ENCODE data around the gene CELF4. TPM values are rescaled to one million over a fixed set of nuclear protein-coding genes. Genes with fewer than 3 reads are reported as not detected.

The CELF4 gene
- total and polyA plus RNA-seq, 4 donors: 0.24 to 3.0 (median 1.3) TPM

GRCh38 chr18:37432436-37433195, 133.0 kb downstream of the CELF4 start:
- ATAC-seq (ENCODE audit: insufficient read depth, low FRiP score) (no peak), DNase-seq (no peak)
- Histone ChIP-seq H3K27ac (ENCODE audit: low read depth in 1 of 2, low read length in 1 of 2) (no peak overlapping the region), H3K4me1 (ENCODE audit: control insufficient read depth in 5 of 5, insufficient read depth in 5 of 5, low read length in 5 of 5) (peaks cover 0 to 11% (median 0%) of the 10 kb centered on the region in 5 donors), H3K9me3 (ENCODE audit: control insufficient read depth in 4 of 4, insufficient read depth in 3 of 4, low read length in 3 of 4) (no peaks in the 10 kb centered on the region), H3K4me3 (no peak overlapping the region), H3K9ac (ENCODE audit: insufficient read depth in 1 of 2, low read length in 2 of 2) (no peak overlapping the region), H3K36me3 (ENCODE audit: control insufficient read depth in 4 of 4, insufficient read depth in 4 of 4, low read length in 4 of 4) (no peaks in the 10 kb centered on the region), H3K27me3 (ENCODE audit: control insufficient read depth in 3 of 3, insufficient read depth in 3 of 3, low read length in 2 of 3) (no peaks in the 10 kb centered on the region)
- WGBS, 2 donors: 90 to 93% methylated on average over 7 of the region's 7 CpGs
- TF ChIP-seq CTCF (IDR thresholded peaks at IDR 0.05; ENCODE audit: control extremely low read depth, extremely low read depth): no peak

- Histone ChIP-seq H3K9ac (ENCODE audit: insufficient read depth in 1 of 2, low read length in 2 of 2) (no peak overlapping the region), H3K27me3 (ENCODE audit: control insufficient read depth in 3 of 3, insufficient read depth in 3 of 3, low read length in 2 of 3) (no peaks in the 10 kb centered on the region), H3K4me3 (no peak overlapping the region), H3K4me1 (ENCODE audit: control insufficient read depth in 5 of 5, insufficient read depth in 5 of 5, low read length in 5 of 5) (peaks cover 0 to 11% (median 0%) of the 10 kb centered on the region in 5 donors), H3K9me3 (ENCODE audit: control insufficient read depth in 4 of 4, insufficient read depth in 3 of 4, low read length in 3 of 4) (no peaks in the 10 kb centered on the region), H3K36me3 (ENCODE audit: control insufficient read depth in 4 of 4, insufficient read depth in 4 of 4, low read length in 4 of 4) (no peaks in the 10 kb centered on the region), H3K27ac (ENCODE audit: low read depth in 1 of 2, low read length in 1 of 2) (no peak overlapping the region)
- DNase-seq (peak in 2 of 3 donors; percentile 39 to 69), ATAC-seq (ENCODE audit: insufficient read depth, low FRiP score) (no peak)
- 69 to 71% methylated on average over 6 of the region's 6 CpGs for WGBS, 2 donors
- TF ChIP-seq CTCF (IDR thresholded peaks at IDR 0.05; ENCODE audit: control extremely low read depth, extremely low read depth): no peak
Observed at GRCh38 chr18:37430357-37431076, 135.1 kb downstream of the CELF4 start.

GRCh38 chr18:37429791-37430190, 135.8 kb downstream of the CELF4 start:
- ATAC-seq (ENCODE audit: insufficient read depth, low FRiP score) (no peak), DNase-seq (no peak)
- no peaks in the 10 kb centered on the region for H3K27me3 ChIP-seq (ENCODE audit: control insufficient read depth in 3 of 3, insufficient read depth in 3 of 3, low read length in 2 of 3)
- WGBS, 2 donors: 79 to 83% methylated on average over 4 of the region's 4 CpGs
- no peak overlapping the region for H3K9ac ChIP-seq (ENCODE audit: insufficient read depth in 1 of 2, low read length in 2 of 2)
- no peak for TF ChIP-seq CTCF (IDR thresholded peaks at IDR 0.05; ENCODE audit: control extremely low read depth, extremely low read depth)
- peaks cover 0 to 11% (median 0%) of the 10 kb centered on the region in 5 donors for H3K4me1 ChIP-seq (ENCODE audit: control insufficient read depth in 5 of 5, insufficient read depth in 5 of 5, low read length in 5 of 5)
- no peaks in the 10 kb centered on the region for H3K36me3 ChIP-seq (ENCODE audit: control insufficient read depth in 4 of 4, insufficient read depth in 4 of 4, low read length in 4 of 4)
- no peaks in the 10 kb centered on the region for H3K9me3 ChIP-seq (ENCODE audit: control insufficient read depth in 4 of 4, insufficient read depth in 3 of 4, low read length in 3 of 4)
- H3K4me3 ChIP-seq: no peak overlapping the region
- no peak overlapping the region for H3K27ac ChIP-seq (ENCODE audit: low read depth in 1 of 2, low read length in 1 of 2)
